GM10248 (cell line): Measurements from ENCODE around the gene TMEM181.

ENCODE experiments used
- CTCF ChIA-PET: fragments of 300-600 bp; sonication (Branson Sonifier 250); formaldehyde crosslinking; extraction: SDS; loops from one replicate; lab custom pipeline; 2021; ENCODE audit warnings: antibody characterized with exemption; lab: Yijun Ruan, JAX
- POLR2A ChIA-PET: fragments of 350-650 bp; sonication (Branson Sonifier 250); formaldehyde crosslinking; extraction: SDS; loops from one replicate; lab custom pipeline; 2020; ENCODE audit warnings: antibody characterized with exemption; lab: Yijun Ruan, JAX
- DNase-seq: peaks from one replicate; pipeline ENCODE4 v3.0.0; 2012; ENCODE audit errors: extremely low spot score
- CTCF ChIP-seq: IDR thresholded peaks from 2 replicates; pipeline ENCODE4 v1.5.1; 2012; ENCODE audit warnings: mild to moderate bottlenecking, low read depth; ENCODE audit errors: extremely low read depth, missing control alignments, control extremely low read depth

The TMEM181 gene

DNA sequence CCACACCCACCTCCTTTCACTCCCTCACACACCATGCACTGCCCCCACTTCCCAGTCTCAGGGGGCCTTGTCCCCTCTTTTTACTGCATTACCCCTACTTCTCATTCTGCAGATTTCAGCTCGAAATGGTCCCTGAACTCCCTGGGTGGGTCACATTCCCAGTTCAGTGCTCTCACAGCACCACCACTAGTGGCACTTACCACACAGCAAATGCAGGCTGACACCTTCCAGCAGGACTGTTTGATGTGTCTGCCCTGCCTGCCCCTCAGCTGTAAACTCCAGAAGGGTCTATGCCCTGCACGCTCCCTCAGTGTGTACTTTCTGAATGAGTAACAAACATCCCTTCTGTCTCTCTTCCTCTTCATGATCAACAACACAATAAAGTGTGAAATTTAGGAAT lies 80.6 kb downstream of the TMEM181 start:
- TF ChIP-seq CTCF = no peak
- POLR2A ChIA-PET = no interaction called here
- CTCF ChIA-PET = interaction anchor here (1.5 to 1.8 kb wide), 3 partner anchors 19 to 420 kb away, joined by 4 to 8 read pairs (median 5); no protein-coding TSS in a partner anchor
- DNase-seq = no peak

GRCh38 chr6:158642097-158642601 lies 82.3 kb downstream of the TMEM181 start:
- TF ChIP-seq CTCF = no peak
- no peak for DNase-seq
- POLR2A ChIA-PET = no interaction called here
- CTCF ChIA-PET = no interaction called here

DNA sequence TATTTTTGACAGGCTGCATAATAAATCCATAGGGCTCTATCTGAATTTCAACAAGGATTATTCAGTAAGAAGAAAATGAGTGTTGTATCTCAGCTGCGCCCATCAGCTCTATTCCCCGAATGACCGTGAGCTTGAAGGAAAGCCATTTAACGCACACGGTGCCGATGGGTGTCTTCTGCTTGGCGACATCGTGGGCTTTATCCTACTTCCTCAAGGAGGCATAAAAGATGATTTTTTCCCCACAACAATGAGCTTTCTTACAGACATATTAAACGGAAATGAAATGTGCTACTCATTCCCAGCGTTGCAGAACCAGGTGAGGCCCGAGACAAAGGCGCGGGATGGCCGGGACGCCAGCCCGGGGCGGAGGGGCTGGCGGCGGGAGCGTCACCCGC lies 83.9 kb downstream of the TMEM181 start:
- TF ChIP-seq CTCF = no peak
- DNase-seq = no peak
- POLR2A ChIA-PET = interaction anchor here (1.1 to 1.5 kb wide), 2 partner anchors 10 to 453 kb away, joined by 4 to 14 read pairs; no protein-coding TSS in a partner anchor
- CTCF ChIA-PET = interaction anchor here (0.6 to 5.0 kb wide), 10 partner anchors 11 to 428 kb away, joined by 3 to 30 read pairs (median 3); no protein-coding TSS in a partner anchor

- CTCF ChIA-PET = interaction anchor here (0.6 to 5.0 kb wide), 13 partner anchors 11 to 490 kb away, joined by 3 to 30 read pairs (median 3); no protein-coding TSS in a partner anchor
- POLR2A ChIA-PET = interaction anchor here (1.1 to 1.5 kb wide), 2 partner anchors 9 to 453 kb away, joined by 4 to 14 read pairs; no protein-coding TSS in a partner anchor
- DNase-seq = peak; percentile 94
- no peak for TF ChIP-seq CTCF
Measured at GRCh38 chr6:158644231-158645063, 84.6 kb downstream of the TMEM181 start, which contains the start of gene DYNLT1. Gene DYNLT1 (minus strand): TSS chr6:158644743. CDS start chr6:158644708, 35 bp downstream.

GRCh38 chr6:158645064-158646022 lies 85.5 kb downstream of the TMEM181 start:
- no peak for TF ChIP-seq CTCF
- CTCF ChIA-PET = interaction anchor here (0.6 to 5.0 kb wide), 11 partner anchors 10 to 489 kb away, joined by 3 to 30 read pairs (median 4); no protein-coding TSS in a partner anchor
- no peak for DNase-seq
- POLR2A ChIA-PET = interaction anchor here (0.9 to 1.5 kb wide), 2 partner anchors 8 to 21 kb away, joined by 3 to 14 read pairs; no protein-coding TSS in a partner anchor
